Renal pelvis (tissue), 4 donors: ENCODE results near the gene FLVCR1. TPM values are rescaled to one million over a fixed set of nuclear protein-coding genes. Genes with fewer than 3 reads are reported as not detected.

Experiments used
- DNase-seq: peaks from one replicate; pipeline ENCODE4 v3.0.0-alpha.2; 2013
- polyA plus RNA-seq, 3 donors: library from polyadenylated mRNA; unstranded; fragments of 120-200 nt; gene quantifications; one replicate each; pipeline ENCODE4 v1.2.1, GENCODE V29; 2013; ENCODE audit not compliant: insufficient read length in 3 of 3

The FLVCR1 gene
- polyA plus RNA-seq, 3 donors: 15.1 to 32.3 (median 28.2) TPM

GRCh38 chr1:212943393-212943710, 85.3 kb downstream of the FLVCR1 start:
- DNase-seq: no peak

- DNase-seq: no peak
These were observed 86.3 kb downstream of the FLVCR1 start for GRCh38 chr1:212944229-212944901.

GRCh38 chr1:212945056-212945455, 87.0 kb downstream of the FLVCR1 start:
- no peak for DNase-seq

- DNase-seq: no peak
These were observed 87.5 kb downstream of the FLVCR1 start for GRCh38 chr1:212945463-212946160.

GRCh38 chr1:212946872-212947271, 88.8 kb downstream of the FLVCR1 start:
- no peak for DNase-seq

Other genes starting within 250 kb of the FLVCR1 start
- 10 to 100 TPM; 10.1 to 11.8 (median 10.6) TPM for gene ATF3, start 249.5 kb upstream of the FLVCR1 start, polyA plus RNA-seq
- gene BATF3, start 158.4 kb upstream of the FLVCR1 start, polyA plus RNA-seq: 1 to 10 TPM; 1.1 to 1.9 (median 1.6) TPM
- 10 to 100 TPM; 39.7 to 44.1 (median 42.3) TPM for gene NSL1, start 66.5 kb upstream of the FLVCR1 start, polyA plus RNA-seq
- 10 to 100 TPM; 15.5 to 23.2 (median 22.5) TPM for gene TATDN3, start 66.4 kb upstream of the FLVCR1 start, polyA plus RNA-seq
- gene SPATA45, start 10.6 kb upstream of the FLVCR1 start, polyA plus RNA-seq: under 1 TPM in 2 of 3 donors, not detected in 1; 0.28 to 0.93 TPM
- 10 to 100 TPM; 19.2 to 22.2 (median 21.5) TPM for gene VASH2, start 92.3 kb downstream of the FLVCR1 start, polyA plus RNA-seq
- gene ANGEL2, start 157.6 kb downstream of the FLVCR1 start, polyA plus RNA-seq: 10 to 100 TPM; 29.1 to 50.7 (median 48.1) TPM
- gene RPS6KC1, start 193.0 kb downstream of the FLVCR1 start, polyA plus RNA-seq: 10 to 100 TPM; 20.3 to 21.2 (median 20.9) TPM